Measurements from ENCODE around the gene RUNX1. TPM values are rescaled to one million over a fixed set of nuclear protein-coding genes. Genes with fewer than 3 reads are reported as not detected.

Gene RUNX1
- total RNA-seq, 6 experiments from 2014 or later: 2.9 to 18.3 (median 4.3) TPM

- Histone ChIP-seq H3K36me3 (no peaks in the 10 kb centered on the region), H3K27ac (no peak overlapping the region), H3K9me3 (no peaks in the 10 kb centered on the region), H3K4me3 (no peak overlapping the region), H3K4me1 (no peaks in the 10 kb centered on the region), H3K27me3 (no peaks in the 10 kb centered on the region)
- TF ChIP-seq CTCF (IDR thresholded peaks at IDR 0.05) (no peak), POLR2A (IDR thresholded peaks at IDR 0.05) (no peak)
- WGBS (ENCODE audit: insufficient coverage, low coverage, low lambda C conversion rate, missing lambda C conversion rate): 100% methylated on average over 1 of the region's 1 CpG
- ATAC-seq: no peak
- intact Hi-C loops (cut with DNase I): no loop called here
- DNase-seq: no peak
Measured at GRCh38 chr21:34959607-34960006, 89.5 kb downstream of the RUNX1 start.

DNA sequence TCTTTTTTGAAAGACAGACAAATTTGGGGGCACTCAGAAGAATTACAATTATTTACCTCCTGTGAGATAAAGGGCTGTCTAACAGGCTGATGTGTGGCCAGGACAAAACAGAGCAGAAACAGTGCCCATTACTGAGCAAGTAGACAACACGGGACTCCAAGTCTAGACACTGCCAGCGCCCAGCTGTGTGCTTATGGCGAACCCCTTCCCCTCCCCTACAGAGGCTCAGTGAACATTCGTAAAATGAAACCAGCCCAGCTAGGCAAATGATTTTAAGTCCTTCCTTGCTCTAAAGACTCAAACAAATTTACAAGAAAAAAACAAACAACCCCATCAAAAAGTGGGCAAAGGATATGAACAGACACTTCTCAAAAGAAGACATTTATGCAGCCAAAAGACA, 91.1 kb downstream of the RUNX1 start:
- Histone ChIP-seq H3K36me3 (no peaks in the 10 kb centered on the region), H3K9me3 (no peaks in the 10 kb centered on the region), H3K4me1 (no peaks in the 10 kb centered on the region), H3K27ac (no peak overlapping the region), H3K4me3 (no peak overlapping the region), H3K27me3 (no peaks in the 10 kb centered on the region)
- no peak for ATAC-seq
- TF ChIP-seq CTCF (IDR thresholded peaks at IDR 0.05): no peak
- no peak for TF ChIP-seq POLR2A (IDR thresholded peaks at IDR 0.05)
- intact Hi-C loops (cut with DNase I): no loop called here
- no peak for DNase-seq
- WGBS (ENCODE audit: insufficient coverage, low coverage, low lambda C conversion rate, missing lambda C conversion rate): 86% methylated on average over 4 of the region's 4 CpGs

DNA sequence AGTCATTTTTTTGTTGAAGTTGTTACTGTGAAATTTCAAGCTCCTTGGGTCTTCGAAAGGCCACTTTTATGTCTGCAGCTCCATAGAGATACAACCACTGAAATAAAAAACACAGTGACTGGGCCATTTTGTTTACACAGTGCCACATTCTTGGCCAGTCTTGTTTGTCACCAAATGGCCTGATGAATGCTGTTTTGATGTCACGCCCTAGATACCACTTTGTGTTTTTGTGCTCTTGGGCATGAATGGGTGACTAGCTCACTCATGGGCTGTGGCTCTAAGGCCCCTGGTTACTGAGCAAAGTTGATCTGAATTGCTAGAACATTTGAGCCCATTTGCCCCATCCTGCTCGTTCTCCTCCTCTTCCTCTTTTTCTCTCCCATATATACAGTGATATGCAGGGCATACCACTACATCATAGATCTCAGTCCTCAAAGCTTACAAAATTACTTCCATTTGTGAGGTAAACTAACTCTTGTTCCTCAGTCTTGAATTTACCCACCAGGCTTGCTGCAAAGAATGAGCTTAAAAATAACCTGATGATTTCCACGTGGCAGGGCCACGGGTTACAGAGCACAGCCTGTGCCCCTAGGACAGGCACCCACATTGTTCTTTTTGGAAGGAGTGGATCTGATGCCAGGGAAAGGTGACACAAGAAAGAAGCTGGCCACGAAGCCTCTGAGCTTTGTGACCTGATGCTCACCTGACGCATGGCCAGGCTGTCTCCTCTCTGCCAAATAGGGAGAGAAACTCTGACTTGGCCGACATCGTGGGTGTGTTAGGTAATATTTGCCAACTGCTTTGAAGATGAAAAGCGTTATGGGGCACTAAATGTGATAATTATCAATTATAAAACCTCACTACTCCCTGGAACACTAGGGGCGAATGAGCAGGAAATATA, 92.4 kb downstream of the RUNX1 start:
- no peak for TF ChIP-seq CTCF (IDR thresholded peaks at IDR 0.05)
- TF ChIP-seq POLR2A (IDR thresholded peaks at IDR 0.05): no peak
- Histone ChIP-seq H3K27me3 (no peaks in the 10 kb centered on the region), H3K9me3 (no peaks in the 10 kb centered on the region), H3K4me1 (no peaks in the 10 kb centered on the region), H3K36me3 (no peaks in the 10 kb centered on the region), H3K4me3 (no peak overlapping the region), H3K27ac (no peak overlapping the region)
- peak in 1 of 4 donors; percentile 54 for ATAC-seq
- no peak for DNase-seq
- intact Hi-C loops (cut with DNase I): no loop called here
- 59% methylated on average over 11 of the region's 11 CpGs for WGBS (ENCODE audit: insufficient coverage, low coverage, low lambda C conversion rate, missing lambda C conversion rate)

DNA sequence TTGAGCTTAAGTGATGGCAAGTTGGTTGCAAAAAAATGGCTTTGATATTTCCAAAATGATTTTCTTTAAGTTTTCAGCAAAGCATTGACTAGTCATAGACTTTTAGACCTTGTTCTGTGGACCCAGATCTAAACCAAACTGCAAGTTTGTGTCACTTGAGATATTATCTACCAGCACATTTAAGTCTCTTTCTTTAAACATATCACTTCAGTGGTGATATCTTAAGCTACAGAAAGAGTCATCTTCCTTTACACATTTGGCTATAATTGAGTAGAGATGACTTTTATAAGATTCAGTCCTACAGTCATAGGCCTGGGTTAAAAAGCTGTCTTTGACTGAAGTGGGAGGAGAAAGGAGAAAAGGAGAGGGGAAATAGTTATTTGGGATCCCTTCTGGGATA, 95.2 kb downstream of the RUNX1 start:
- no peaks in the 10 kb centered on the region for H3K9me3 ChIP-seq
- no peak for DNase-seq
- no peaks in the 10 kb centered on the region for H3K36me3 ChIP-seq
- H3K27me3 ChIP-seq: no peaks in the 10 kb centered on the region
- no peak for TF ChIP-seq CTCF (IDR thresholded peaks at IDR 0.05)
- TF ChIP-seq POLR2A (IDR thresholded peaks at IDR 0.05): no peak
- ATAC-seq: no peak
- intact Hi-C loops (cut with DNase I): no loop called here
- no peaks in the 10 kb centered on the region for H3K4me1 ChIP-seq
- no peak overlapping the region for H3K27ac ChIP-seq
- H3K4me3 ChIP-seq: no peak overlapping the region

Data from right lobe of liver (tissue), 6 donors.